ENCODE data around the gene TESK2. TPM values are rescaled to one million over a fixed set of nuclear protein-coding genes. Genes with fewer than 3 reads are reported as not detected.

Gene TESK2
- total RNA-seq, 1 donor = 2.0 TPM

DNA sequence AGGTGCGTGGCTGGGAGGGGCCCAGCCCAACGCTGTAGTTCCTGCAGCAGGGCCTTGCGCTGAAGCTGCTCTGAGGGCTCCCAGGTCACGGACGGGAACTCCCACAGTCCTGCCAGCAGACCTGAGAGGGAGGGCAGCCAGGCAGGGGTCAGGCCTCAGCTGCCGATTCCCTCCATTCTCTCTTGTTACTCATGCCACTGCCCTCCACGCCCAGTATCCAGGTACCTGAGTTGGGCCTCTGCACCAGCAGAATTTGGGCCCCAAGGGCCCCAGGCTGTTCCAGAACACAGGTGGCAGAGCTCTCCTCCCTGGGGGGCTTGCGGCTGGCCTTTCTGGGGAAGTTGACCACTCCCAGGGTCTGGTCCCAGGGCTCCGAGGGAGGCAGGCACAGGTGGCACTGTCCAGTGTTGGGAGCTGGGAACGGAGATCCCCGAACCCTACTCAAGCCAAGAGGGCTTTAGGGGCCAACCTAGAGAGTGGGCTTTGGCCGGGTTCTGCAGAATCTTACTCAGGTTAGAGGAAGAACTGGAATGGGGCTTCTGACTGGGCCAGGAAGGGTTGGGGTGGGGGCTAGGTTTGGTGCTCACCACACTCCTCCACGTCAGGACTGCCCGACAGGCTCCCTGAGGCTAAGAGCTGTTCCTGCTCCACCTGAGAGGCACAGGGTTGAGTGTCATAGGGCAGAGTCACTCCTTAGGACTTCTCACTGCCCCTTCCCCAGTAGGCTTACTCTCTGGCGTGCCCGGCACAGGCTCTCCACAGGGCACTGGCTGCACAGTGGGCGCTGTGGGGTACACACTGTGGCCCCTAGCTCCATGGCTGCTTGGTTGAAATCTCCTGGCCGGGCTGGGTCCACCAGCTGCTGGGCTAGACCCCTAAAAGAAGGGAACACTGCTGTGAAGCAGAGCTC is 159.3 kb downstream of the TESK2 start:
- H3K4me3 ChIP-seq (ENCODE audit: low read depth, low read length) = no peak overlapping the region
- TF ChIP-seq, protein P1, sequence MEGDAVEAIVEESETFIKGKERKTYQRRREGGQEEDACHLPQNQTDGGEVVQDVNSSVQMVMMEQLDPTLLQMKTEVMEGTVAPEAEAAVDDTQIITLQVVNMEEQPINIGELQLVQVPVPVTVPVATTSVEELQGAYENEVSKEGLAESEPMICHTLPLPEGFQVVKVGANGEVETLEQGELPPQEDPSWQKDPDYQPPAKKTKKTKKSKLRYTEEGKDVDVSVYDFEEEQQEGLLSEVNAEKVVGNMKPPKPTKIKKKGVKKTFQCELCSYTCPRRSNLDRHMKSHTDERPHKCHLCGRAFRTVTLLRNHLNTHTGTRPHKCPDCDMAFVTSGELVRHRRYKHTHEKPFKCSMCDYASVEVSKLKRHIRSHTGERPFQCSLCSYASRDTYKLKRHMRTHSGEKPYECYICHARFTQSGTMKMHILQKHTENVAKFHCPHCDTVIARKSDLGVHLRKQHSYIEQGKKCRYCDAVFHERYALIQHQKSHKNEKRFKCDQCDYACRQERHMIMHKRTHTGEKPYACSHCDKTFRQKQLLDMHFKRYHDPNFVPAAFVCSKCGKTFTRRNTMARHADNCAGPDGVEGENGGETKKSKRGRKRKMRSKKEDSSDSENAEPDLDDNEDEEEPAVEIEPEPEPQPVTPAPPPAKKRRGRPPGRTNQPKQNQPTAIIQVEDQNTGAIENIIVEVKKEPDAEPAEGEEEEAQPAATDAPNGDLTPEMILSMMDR (IDR thresholded peaks at IDR 0.05; ENCODE audit: insufficient read depth, low read length) = no peak
- no peak for DNase-seq (ENCODE audit: low read depth)

DNA sequence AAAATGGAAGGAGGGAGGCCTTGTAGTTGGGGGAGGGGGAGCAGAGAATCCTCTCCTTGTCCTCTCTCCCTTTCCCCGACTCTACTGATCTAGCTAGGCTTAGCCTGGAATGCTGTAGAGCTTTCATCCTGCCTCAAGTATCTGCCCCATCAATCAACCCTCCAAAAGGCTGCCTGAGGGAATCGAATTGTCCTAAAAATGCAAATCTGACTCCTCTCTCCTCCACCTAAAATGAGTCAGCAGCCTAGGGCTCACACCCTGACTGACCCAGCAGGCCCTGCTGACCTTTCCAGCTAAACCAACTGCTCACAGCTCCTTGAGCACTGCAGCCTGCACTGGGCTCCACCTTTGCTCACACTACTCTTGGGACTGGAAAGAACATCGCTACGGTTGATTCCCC is 161.5 kb downstream of the TESK2 start:
- H3K4me3 ChIP-seq (ENCODE audit: low read depth, low read length) = no peak overlapping the region
- no peak for DNase-seq (ENCODE audit: low read depth)
- TF ChIP-seq, protein P1 (IDR thresholded peaks at IDR 0.05; ENCODE audit: insufficient read depth, low read length) = no peak

DNA sequence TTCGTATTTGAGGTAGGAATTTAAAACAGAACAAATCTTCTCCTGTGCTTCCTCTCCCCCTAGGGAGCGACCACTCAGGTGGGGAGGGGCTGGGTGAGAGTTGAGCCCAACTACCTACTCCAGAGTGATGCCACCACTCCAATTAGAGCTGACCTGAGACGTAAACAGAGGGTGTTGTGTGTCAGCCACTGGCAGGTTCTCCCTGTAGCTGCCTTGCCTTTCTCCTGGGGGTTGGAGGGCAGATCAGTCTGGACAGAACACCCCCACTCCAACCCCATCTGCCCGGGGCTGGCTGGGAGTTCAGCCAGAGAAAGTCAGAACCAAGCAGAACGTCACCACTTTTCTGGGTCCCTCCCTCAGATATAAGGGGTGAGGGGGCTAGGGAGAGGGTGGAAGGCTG is 162.3 kb downstream of the TESK2 start:
- no peak for DNase-seq (ENCODE audit: low read depth)

DNA sequence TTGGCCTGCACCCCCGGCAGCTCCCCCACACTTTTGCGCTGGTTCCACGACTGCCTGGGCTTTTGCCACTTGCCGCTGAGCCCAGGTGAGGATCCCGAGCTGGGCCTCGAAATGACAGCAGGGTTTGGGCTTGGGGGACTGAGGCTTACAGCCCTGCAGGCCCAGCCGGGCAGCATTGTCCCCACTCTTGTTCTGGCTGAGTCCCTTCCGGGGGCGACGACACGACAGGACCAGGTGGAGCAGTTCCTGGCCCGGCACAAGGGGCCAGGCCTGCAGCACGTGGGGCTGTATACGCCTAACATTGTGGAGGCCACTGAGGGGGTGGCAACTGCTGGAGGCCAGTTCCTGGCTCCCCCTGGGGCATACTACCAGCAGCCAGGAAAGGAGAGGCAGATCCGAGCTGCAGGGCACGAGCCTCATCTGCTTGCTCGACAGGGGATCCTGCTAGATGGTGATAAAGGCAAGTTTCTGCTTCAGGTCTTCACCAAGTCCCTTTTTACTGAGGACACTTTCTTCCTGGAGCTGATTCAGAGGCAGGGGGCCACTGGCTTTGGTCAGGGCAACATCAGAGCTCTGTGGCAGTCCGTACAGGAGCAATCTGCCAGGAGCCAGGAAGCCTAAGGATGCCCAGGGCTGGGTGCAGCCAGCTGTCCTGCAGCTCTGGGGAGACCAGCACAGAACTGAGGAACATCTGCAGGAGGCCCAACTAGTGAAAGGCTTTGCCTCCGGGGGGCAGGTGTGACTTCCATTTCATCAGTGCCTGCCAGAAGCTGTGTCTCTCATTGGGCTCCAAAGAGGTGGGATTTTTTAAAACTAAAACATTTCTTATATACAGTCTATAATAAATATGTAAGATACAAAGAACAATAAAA is 163.1 kb downstream of the TESK2 start:
- H3K4me3 ChIP-seq (ENCODE audit: low read depth, low read length) = no peak overlapping the region
- TF ChIP-seq, protein P1 (IDR thresholded peaks at IDR 0.05; ENCODE audit: insufficient read depth, low read length) = no peak
- DNase-seq (ENCODE audit: low read depth) = no peak

More for the DNA sequence above, 162.3 kb downstream of the TESK2 start:
- H3K4me3 ChIP-seq (ENCODE audit: low read depth, low read length) = no peak overlapping the region
- TF ChIP-seq, protein P1 (IDR thresholded peaks at IDR 0.05; ENCODE audit: insufficient read depth, low read length) = no peak

DNA sequence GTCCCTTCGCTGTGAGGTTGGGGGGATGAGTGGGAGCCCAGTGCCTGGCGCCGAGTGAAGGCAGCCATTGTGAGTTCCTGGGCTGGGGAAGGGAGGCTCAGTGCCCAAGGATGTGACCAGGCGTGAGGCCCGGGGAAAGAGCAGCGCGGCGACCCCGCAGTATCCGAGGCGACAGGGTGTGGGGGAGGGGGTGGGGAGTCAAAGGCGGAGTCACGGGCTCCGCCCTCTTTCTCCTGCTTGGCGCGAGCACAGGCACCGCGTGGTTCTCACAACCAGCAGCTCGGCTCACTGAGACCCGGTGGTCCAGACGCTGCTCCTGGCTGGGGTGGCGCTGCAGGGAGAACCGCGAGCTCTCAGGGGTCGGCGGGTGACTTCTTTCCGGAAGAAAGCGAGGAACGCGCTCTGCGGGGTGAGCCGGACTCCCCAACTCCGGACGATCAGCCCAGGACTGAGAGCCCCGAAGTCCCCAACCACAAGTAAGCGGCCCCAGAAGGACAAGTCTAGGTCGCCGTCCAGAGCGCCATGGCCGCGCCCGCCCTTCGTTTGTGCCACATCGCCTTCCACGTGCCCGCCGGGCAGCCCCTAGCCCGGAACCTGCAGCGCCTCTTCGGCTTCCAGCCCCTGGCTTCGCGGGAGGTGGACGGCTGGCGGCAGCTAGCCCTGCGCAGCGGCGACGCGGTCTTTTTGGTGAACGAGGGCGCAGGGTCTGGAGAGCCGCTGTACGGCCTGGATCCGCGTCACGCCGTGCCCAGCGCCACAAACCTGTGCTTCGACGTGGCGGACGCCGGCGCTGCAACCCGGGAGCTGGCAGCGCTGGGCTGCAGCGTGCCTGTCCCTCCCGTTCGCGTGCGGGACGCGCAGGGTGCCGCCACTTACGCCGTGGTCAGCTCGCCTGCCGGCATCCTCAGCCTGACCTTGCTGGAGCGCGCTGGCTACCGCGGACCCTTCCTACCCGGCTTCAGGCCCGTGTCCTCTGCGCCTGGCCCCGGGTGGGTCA is 164.0 kb downstream of the TESK2 start, which contains the start of gene HPDL:
TSS of gene HPDL (plus strand) at position 269 of the 997 bp plus-strand sequence. CDS start at position 523, 254 bp downstream.
- TF ChIP-seq, protein P1 (IDR thresholded peaks at IDR 0.05; ENCODE audit: insufficient read depth, low read length) = no peak
- DNase-seq (ENCODE audit: low read depth) = peak; percentile 31
- peak within 1 kb of the TSS; percentile 70 for H3K4me3 ChIP-seq (ENCODE audit: low read depth, low read length)

All from fibroblast of the aortic adventitia (primary cell).